Mesenteric fat pad (tissue), 1 donor: Measurements from ENCODE around the gene DNAAF6. TPM values are rescaled to one million over a fixed set of nuclear protein-coding genes. Genes with fewer than 3 reads are reported as not detected.
"Not testable (repeated sequence)": the region's sequence is repeated elsewhere in the genome, so short reads cannot be mapped to it uniquely, and the experiment has no call there.

Experiments
- DNase-seq: peaks from one replicate; pipeline ENCODE4 v3.0.0-alpha.2; 2020; ENCODE audit warnings: low spot score
- long read RNA-seq: library from polyadenylated mRNA; unstranded; transcript quantifications from one replicate; pipeline ENCODE4 v2.0.0, GENCODE V29; 2020
- total RNA-seq: library from RNA; stranded (reverse); fragmentation: NEBNext Ultra II Directional; extraction: Animal tissue kit (Norgen Biotek cat#: 25700); gene quantifications from one replicate; pipeline ENCODE4 v1.2.1, GENCODE V29; 2021
- donor health status: DM: yes; HTN: yes; CAD: no.

DNAAF6 gene
- not detected for total RNA-seq
- long read RNA-seq = 0 reads

GRCh38 chrX:107205770-107206696, at the start of gene DNAAF6, which contains the start of gene NUP62CL:
TSS of gene DNAAF6 (plus strand) at chrX:107206611. CDS start at chrX:107212876, 6,265 bp downstream.
TSS of gene NUP62CL (minus strand) at chrX:107206433. CDS start at chrX:107175146, 31,287 bp downstream.
- DNase-seq = no peak

GRCh38 chrX:107157618-107158017, 48.8 kb upstream of the DNAAF6 start:
- DNase-seq = not testable (repeated sequence)

- no peak for DNase-seq
Measured at GRCh38 chrX:107167163-107167921, 39.1 kb upstream of the DNAAF6 start.

GRCh38 chrX:107168257-107168656, 38.2 kb upstream of the DNAAF6 start:
- DNase-seq = no peak

- no peak for DNase-seq
Measured at GRCh38 chrX:107168712-107169111, 37.7 kb upstream of the DNAAF6 start.

GRCh38 chrX:107171369-107172102, 34.9 kb upstream of the DNAAF6 start:
- DNase-seq = no peak

GRCh38 chrX:107197319-107197718, 9.1 kb upstream of the DNAAF6 start:
- DNase-seq = no peak

- DNase-seq = not testable (repeated sequence)
Measured at GRCh38 chrX:107198074-107198473, 8.3 kb upstream of the DNAAF6 start.

GRCh38 chrX:107199491-107199890, 6.9 kb upstream of the DNAAF6 start:
- no peak for DNase-seq

- no peak for DNase-seq
Measured at GRCh38 chrX:107204068-107204605, 2.3 kb upstream of the DNAAF6 start.

- DNase-seq = no peak
Measured at GRCh38 chrX:107206697-107207065, 270 bp downstream of the DNAAF6 start.

- no peak for DNase-seq
Measured at GRCh38 chrX:107207089-107207488, 678 bp downstream of the DNAAF6 start.

- no peak for DNase-seq
Measured at GRCh38 chrX:107207943-107208342, 1.5 kb downstream of the DNAAF6 start.

GRCh38 chrX:107213477-107213876, 7.1 kb downstream of the DNAAF6 start:
- DNase-seq = no peak

- DNase-seq = no peak
Measured at GRCh38 chrX:107226757-107227156, 20.3 kb downstream of the DNAAF6 start.

- no peak for DNase-seq
Measured at GRCh38 chrX:107227780-107228485, 21.5 kb downstream of the DNAAF6 start.

GRCh38 chrX:107228486-107228819, 22.0 kb downstream of the DNAAF6 start:
- no peak for DNase-seq

- DNase-seq = no peak
Measured at GRCh38 chrX:107272431-107272921, 66.1 kb downstream of the DNAAF6 start.

GRCh38 chrX:107273795-107274194, 67.4 kb downstream of the DNAAF6 start:
- no peak for DNase-seq

- no peak for DNase-seq
Measured at GRCh38 chrX:107288676-107289075, 82.3 kb downstream of the DNAAF6 start.
